LNCaP clone FGC (cell line): ENCODE data around the gene OVOL3.
A peak's percentile ranks its signal among the peaks of the same experiment; 100 is the strongest.

ENCODE experiments used
- DNase-seq: peaks from one replicate; pipeline ENCODE4 v3.0.0-alpha.2; 2011; ENCODE audit warnings: low read depth
- H3K4me3 ChIP-seq: 2 replicates; pipeline ENCODE4 v1.5.1; 2011; ENCODE audit warnings: mild to moderate bottlenecking, low read depth, low read length, control low read depth
- TF ChIP-seq, protein P1 (sequence below): IDR thresholded peaks from 2 replicates; pipeline ENCODE4 v1.5.1; 2012; ENCODE audit warnings: mild to moderate bottlenecking; ENCODE audit not compliant: control insufficient read depth, insufficient read depth; ENCODE audit errors: extremely low read depth

The OVOL3 gene

DNA sequence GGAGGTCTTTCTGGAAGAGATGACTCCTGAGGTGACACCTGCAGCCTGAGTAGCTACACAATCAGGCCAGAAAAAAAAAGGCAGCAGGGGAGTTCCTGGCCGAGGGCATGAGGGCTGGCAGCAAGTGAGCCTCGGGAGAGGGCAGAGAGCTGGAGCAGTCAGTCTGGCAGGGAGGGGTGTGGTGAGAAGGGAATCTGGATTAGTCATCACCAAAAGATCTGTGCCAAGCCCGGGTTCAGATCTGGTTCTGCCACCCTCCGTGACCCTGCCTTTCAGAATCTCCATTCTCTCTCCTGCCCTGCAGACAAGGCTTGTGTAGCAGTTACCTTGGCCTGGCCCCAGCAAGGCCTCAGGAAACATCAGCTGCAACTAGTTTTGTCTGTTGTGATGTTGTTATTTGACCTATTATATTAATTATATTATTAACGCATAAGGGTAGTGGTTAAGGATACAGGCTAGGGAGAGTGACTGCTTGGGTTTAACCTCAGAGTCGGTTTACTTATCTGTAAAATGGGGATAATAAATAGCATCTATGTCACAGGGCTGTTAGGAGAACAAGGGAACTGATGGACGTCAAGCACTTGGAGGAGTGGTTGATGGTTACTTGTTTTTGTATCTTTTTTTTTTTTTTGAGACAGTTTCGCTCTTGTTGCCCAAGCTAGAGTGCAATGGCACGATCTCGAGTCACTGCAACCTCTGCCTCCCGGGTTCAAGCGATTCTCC lies 26.2 kb downstream of the OVOL3 start:
- TF ChIP-seq, protein P1, sequence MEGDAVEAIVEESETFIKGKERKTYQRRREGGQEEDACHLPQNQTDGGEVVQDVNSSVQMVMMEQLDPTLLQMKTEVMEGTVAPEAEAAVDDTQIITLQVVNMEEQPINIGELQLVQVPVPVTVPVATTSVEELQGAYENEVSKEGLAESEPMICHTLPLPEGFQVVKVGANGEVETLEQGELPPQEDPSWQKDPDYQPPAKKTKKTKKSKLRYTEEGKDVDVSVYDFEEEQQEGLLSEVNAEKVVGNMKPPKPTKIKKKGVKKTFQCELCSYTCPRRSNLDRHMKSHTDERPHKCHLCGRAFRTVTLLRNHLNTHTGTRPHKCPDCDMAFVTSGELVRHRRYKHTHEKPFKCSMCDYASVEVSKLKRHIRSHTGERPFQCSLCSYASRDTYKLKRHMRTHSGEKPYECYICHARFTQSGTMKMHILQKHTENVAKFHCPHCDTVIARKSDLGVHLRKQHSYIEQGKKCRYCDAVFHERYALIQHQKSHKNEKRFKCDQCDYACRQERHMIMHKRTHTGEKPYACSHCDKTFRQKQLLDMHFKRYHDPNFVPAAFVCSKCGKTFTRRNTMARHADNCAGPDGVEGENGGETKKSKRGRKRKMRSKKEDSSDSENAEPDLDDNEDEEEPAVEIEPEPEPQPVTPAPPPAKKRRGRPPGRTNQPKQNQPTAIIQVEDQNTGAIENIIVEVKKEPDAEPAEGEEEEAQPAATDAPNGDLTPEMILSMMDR: no peak
- H3K4me3 ChIP-seq: no peak overlapping the region
- DNase-seq: peak; percentile 97

DNA sequence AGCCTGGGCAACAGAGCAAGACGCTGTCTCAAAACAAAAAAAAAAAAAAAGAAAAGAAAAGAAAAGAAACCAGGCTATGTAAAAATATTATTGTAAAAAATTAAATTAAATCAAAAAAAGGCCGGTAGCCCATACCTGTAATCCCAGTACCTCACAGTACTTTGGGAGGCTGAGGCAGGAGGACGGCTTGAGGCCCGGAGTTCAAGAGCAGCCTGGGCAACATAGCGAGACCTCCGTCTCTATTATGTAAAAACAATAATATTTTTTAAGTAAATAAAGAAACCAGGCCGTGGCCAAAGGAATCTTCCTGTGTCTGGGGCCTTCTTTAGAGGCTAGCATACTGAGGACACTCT lies 28.2 kb downstream of the OVOL3 start:
- TF ChIP-seq, protein P1: no peak
- peak overlapping the region; percentile 90 for H3K4me3 ChIP-seq

DNA sequence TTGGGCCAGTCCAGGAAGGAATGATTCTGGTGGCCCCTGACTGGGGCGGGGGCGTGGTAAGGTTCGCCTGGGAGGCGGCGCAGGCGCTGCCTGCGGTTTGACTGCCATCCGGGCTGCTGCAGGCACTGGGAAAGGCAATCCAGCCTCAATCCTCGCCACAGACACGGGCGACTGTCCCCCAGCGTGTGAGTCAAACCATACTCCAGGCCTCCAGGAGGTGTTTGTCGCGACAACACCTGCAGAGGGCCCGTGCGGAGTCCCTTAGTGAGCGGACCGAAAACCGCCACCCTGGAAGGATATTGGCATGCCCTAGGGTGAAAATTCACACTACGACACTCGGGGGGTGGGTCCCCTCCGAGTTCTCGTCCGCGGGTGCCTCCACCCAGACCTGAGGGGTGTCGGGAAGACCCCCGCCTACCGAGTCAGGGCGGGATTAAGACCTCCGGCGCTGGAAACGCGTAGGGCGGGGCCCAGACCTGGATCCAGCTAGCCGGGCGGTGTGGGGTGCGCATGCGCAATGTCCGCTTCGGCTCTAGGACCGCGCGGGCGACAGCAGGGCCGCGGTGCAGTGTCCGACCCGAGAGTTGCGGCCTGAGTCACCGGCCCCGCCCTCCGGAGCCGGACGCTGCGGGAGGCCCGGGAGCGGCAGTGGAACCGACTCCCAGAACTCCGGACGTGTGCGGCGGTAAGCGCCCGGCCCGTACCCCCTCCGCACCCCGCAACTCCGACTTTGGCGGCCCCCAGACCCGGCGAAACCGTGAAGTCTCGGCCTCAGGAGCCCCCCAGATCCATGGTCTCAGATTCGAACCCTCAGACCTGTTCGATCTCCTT lies 28.7 kb downstream of the OVOL3 start, which contains the start of gene CAPNS1:
Gene CAPNS1 (plus strand): TSS at position 594 of the 831 bp plus-strand sequence. CDS start 946 bp downstream, outside the sequence.
- DNase-seq: peak; percentile 82
- TF ChIP-seq, protein P1: no peak
- peak within 1 kb of the TSS; percentile 90 for H3K4me3 ChIP-seq

More for the DNA sequence above, 28.2 kb downstream of the OVOL3 start:
- no peak for DNase-seq

DNA sequence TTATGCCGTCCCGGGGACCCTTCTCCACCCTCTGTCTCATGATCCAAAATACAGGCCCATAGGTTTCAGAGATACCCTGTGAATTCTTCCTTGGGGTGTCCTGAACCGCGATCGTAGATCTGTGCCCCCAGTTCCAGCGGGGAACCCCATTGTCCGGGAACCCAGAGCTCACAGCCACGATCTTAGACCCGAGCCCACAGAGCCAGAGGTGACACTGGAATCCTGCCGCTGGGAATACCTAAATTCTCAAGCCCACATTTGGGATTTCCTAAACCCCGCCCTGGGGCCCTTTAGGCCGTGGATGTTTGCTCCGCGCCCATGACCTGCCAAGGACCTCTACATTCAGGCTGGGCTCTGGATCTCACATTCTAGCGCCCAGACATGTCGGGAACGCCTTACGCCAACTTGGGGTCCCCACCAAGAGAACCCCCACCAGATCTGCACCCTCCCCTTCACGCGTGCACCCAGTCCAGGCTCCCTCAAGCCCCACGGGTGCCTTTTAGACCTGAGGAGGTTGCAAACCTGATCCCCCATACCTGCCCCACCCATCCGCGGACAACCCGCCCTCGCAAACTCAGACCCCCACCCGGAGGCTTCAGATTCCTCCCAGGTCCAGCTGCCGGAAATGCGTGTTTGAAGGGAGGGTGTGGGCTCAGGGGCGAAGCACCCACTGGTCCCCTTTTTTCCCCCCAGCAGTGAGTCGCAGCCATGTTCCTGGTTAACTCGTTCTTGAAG lies 29.5 kb downstream of the OVOL3 start:
- peak overlapping the region; percentile 90 for H3K4me3 ChIP-seq
- no peak for DNase-seq
- TF ChIP-seq, protein P1: no peak

DNA sequence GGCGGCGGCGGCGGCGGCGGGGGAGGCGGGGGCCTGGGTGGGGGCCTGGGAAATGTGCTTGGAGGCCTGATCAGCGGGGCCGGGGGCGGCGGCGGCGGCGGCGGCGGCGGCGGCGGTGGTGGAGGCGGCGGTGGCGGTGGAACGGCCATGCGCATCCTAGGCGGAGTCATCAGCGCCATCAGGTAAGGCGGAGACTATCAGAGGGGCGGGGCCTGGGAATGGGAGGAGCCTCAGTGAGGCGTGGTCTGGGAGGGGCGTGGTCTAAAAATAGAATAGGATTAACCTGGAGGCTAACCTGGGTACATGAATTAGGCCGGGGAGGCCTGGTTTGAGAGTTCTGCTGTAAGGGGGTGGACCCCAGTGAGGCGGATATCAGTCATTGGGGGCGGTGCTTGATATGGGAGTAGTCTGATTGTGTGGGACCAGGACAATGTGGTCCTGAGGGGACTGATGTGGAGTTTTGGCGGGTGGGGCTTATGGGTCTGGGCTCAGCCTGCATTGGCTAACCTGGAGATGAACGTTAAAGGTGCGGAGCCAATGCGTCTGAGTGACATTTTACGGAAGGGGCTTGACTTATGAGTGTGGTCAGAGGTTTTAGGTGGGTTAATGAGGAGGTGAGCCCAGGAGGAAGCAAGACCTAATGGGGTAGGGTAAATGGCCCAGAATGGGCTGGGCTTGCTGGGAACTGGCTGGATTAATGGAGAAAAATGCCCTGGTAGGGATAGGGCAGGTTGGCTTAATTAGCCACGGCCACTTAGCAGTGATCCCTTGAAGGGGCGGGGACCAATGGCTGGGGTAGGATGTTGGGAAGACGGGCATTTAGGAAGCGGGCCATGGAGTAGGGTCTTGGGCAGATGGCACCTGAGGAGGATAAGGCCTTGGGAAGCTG lies 30.3 kb downstream of the OVOL3 start:
- peak; percentile 52 for DNase-seq
- peak overlapping the region; percentile 90 for H3K4me3 ChIP-seq
- TF ChIP-seq, protein P1: no peak

DNA sequence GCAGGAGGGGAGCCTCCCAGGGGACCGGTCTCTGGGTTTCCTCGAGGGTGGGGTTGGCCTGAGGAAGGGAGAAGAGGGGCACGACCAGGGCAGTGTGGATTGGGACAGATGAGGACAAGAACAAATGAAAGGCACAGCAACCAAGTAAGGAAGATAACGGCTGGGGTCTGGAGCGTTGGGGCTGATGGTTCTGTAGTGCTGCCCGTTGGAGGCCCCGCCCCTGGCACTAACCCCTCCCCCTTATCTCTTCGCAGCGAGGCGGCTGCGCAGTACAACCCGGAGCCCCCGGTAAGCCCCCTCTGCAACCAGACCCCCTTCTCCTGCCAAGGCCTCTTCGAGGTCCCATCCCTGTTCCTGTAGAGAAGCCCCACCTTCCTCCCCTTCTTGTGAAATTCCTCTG lies 31.1 kb downstream of the OVOL3 start:
- TF ChIP-seq, protein P1: no peak
- DNase-seq: no peak
- no peak overlapping the region for H3K4me3 ChIP-seq
